Neural cell (in vitro differentiated cells): Measurements from ENCODE around the gene LPCAT1.

Source experiments
- CTCF ChIP-seq: fragments of 450-650 bp; IDR thresholded peaks from 2 replicates; pipeline ENCODE4 v1.5.1; 2014; ENCODE audit warnings: antibody characterized with exemption, mild to moderate bottlenecking, moderate library complexity; ENCODE audit not compliant: poor library complexity, severe bottlenecking
- EP300 ChIP-seq: fragments of 450-650 bp; conservative IDR thresholded peaks from 2 replicates; pipeline ENCODE4 v1.6.1; 2014; ENCODE audit warnings: antibody characterized with exemption, mild to moderate bottlenecking, moderate library complexity; ENCODE audit not compliant: poor library complexity, severe bottlenecking
- POLR2AphosphoS5 ChIP-seq: IDR thresholded peaks from 2 replicates; pipeline ENCODE4 v1.6.1; 2012
- RAD21 ChIP-seq: fragments of 450-650 bp; conservative IDR thresholded peaks from 2 replicates; pipeline ENCODE4 v1.6.1; 2014; ENCODE audit warnings: antibody characterized with exemption, mild to moderate bottlenecking, moderate library complexity

GRCh38 chr5:1537603-1538154 lies 13.9 kb upstream of the LPCAT1 start:
- TF ChIP-seq EP300 (no peak), CTCF (no peak), RAD21 (no peak), POLR2AphosphoS5 (no peak)
